ENCODE data around the gene SCN2A. TPM values are rescaled to one million over a fixed set of nuclear protein-coding genes. Genes with fewer than 3 reads are reported as not detected.

SCN2A gene
- total RNA-seq, 2 experiments from 2014 or later: not detected

- ChIA-PET CTCF (no interaction called here), POLR2A (no interaction called here)
- no peak for DNase-seq
- no peak overlapping the region for H3K4me3 ChIP-seq (ENCODE audit: low read length)
- H3K27me3 Mint-ChIP-seq: peaks cover 8% of the 10 kb centered on the region
- H3K4me3 Mint-ChIP-seq: no peak overlapping the region
- H3K9me3 Mint-ChIP-seq: no peaks in the 10 kb centered on the region
- H3K9me3 ChIP-seq (ENCODE audit: control insufficient read depth in 1 of 2, insufficient read depth in 1 of 2, low read length in 2 of 2): no peaks in the 10 kb centered on the region
- ATAC-seq (ENCODE audit: poor library complexity): no peak
- H3K27ac Mint-ChIP-seq: no peak overlapping the region
- no peaks in the 10 kb centered on the region for H3K27me3 ChIP-seq (ENCODE audit: control insufficient read depth in 1 of 2, insufficient read depth in 2 of 2, low read length in 2 of 2)
- intact Hi-C loops (cut with DNase I, micrococcal nuclease): no loop called here
- H3K4me1 Mint-ChIP-seq (ENCODE audit: low read depth): no peaks in the 10 kb centered on the region
- TF ChIP-seq CTCF (IDR thresholded peaks at IDR 0.05): no peak
- H3K36me3 ChIP-seq (ENCODE audit: insufficient read depth, low read length): no peaks in the 10 kb centered on the region
- H3K36me3 Mint-ChIP-seq (ENCODE audit: low read depth): no peaks in the 10 kb centered on the region
- no peak overlapping the region for H3K27ac ChIP-seq (ENCODE audit: low read depth in 1 of 2, low read length in 2 of 2)
- H3K4me1 ChIP-seq (ENCODE audit: insufficient read depth, low read length): no peaks in the 10 kb centered on the region
These were observed 68.1 kb downstream of the SCN2A start for GRCh38 chr2:165307317-165307716.

- Mint-ChIP-seq H3K4me3 (no peak overlapping the region), H3K9me3 (no peaks in the 10 kb centered on the region), H3K36me3 (ENCODE audit: low read depth) (no peaks in the 10 kb centered on the region), H3K27ac (no peak overlapping the region), H3K4me1 (ENCODE audit: low read depth) (no peaks in the 10 kb centered on the region), H3K27me3 (peaks cover 8% of the 10 kb centered on the region)
- Histone ChIP-seq H3K36me3 (ENCODE audit: insufficient read depth, low read length) (no peaks in the 10 kb centered on the region), H3K4me3 (ENCODE audit: low read length) (no peak overlapping the region), H3K27ac (ENCODE audit: low read depth in 1 of 2, low read length in 2 of 2) (no peak overlapping the region), H3K9me3 (ENCODE audit: control insufficient read depth in 1 of 2, insufficient read depth in 1 of 2, low read length in 2 of 2) (no peaks in the 10 kb centered on the region), H3K27me3 (ENCODE audit: control insufficient read depth in 1 of 2, insufficient read depth in 2 of 2, low read length in 2 of 2) (no peaks in the 10 kb centered on the region), H3K4me1 (ENCODE audit: insufficient read depth, low read length) (no peaks in the 10 kb centered on the region)
- ChIA-PET CTCF (no interaction called here), POLR2A (no interaction called here)
- DNase-seq: no peak
- ATAC-seq (ENCODE audit: poor library complexity): no peak
- intact Hi-C loops (cut with DNase I, micrococcal nuclease): no loop called here
- TF ChIP-seq CTCF (IDR thresholded peaks at IDR 0.05): no peak
These were observed 72.7 kb downstream of the SCN2A start for GRCh38 chr2:165311949-165312348.

GRCh38 chr2:165312999-165313398 lies 73.8 kb downstream of the SCN2A start:
- no peak overlapping the region for H3K27ac Mint-ChIP-seq
- H3K36me3 Mint-ChIP-seq (ENCODE audit: low read depth): no peaks in the 10 kb centered on the region
- no peak overlapping the region for H3K4me3 ChIP-seq (ENCODE audit: low read length)
- no peaks in the 10 kb centered on the region for H3K9me3 Mint-ChIP-seq
- ChIA-PET POLR2A (no interaction called here), CTCF (no interaction called here)
- ATAC-seq (ENCODE audit: poor library complexity) (no peak), DNase-seq (no peak)
- peaks cover 8% of the 10 kb centered on the region for H3K27me3 Mint-ChIP-seq
- no peaks in the 10 kb centered on the region for H3K4me1 Mint-ChIP-seq (ENCODE audit: low read depth)
- intact Hi-C loops (cut with DNase I, micrococcal nuclease): no loop called here
- no peak for TF ChIP-seq CTCF (IDR thresholded peaks at IDR 0.05)
- no peaks in the 10 kb centered on the region for H3K9me3 ChIP-seq (ENCODE audit: control insufficient read depth in 1 of 2, insufficient read depth in 1 of 2, low read length in 2 of 2)
- no peak overlapping the region for H3K27ac ChIP-seq (ENCODE audit: low read depth in 1 of 2, low read length in 2 of 2)
- no peak overlapping the region for H3K4me3 Mint-ChIP-seq
- no peaks in the 10 kb centered on the region for H3K27me3 ChIP-seq (ENCODE audit: control insufficient read depth in 1 of 2, insufficient read depth in 2 of 2, low read length in 2 of 2)
- H3K4me1 ChIP-seq (ENCODE audit: insufficient read depth, low read length): no peaks in the 10 kb centered on the region
- H3K36me3 ChIP-seq (ENCODE audit: insufficient read depth, low read length): no peaks in the 10 kb centered on the region

Data from CD4-positive, alpha-beta T cell (primary cell).